Stomach (tissue), 4 donors: ENCODE results near the gene NFKB2.

Experiments
- POLR2A ChIP-seq, 4 donors: fragments of 450-650 bp; IDR thresholded peaks; one replicate each; pipeline ENCODE4 v1.6.1; 2016; ENCODE audit warnings: antibody characterized with exemption in 4 of 4, control low read depth in 2 of 4, mild to moderate bottlenecking in 1 of 4, moderate library complexity in 1 of 4
- POLR2AphosphoS5 ChIP-seq, 3 donors: sonication (generic); formaldehyde crosslinking; IDR thresholded peaks; one replicate each; pipeline ENCODE4 v1.6.1; 2016; ENCODE audit warnings: antibody characterized with exemption in 3 of 3
- TF ChIP-seq, protein P1 (sequence below), 7 experiments: fragments of 450-650 bp in 4 of 7; fragments of 200-600 bp in 3 of 7; sonication (generic) in 3 of 7; IDR thresholded peaks; one replicate each; pipeline ENCODE4 v1.5.1; 2016 to 2019; ENCODE audit warnings: antibody characterized with exemption in 7 of 7, control low read depth in 2 of 7, mild to moderate bottlenecking in 1 of 7

DNA sequence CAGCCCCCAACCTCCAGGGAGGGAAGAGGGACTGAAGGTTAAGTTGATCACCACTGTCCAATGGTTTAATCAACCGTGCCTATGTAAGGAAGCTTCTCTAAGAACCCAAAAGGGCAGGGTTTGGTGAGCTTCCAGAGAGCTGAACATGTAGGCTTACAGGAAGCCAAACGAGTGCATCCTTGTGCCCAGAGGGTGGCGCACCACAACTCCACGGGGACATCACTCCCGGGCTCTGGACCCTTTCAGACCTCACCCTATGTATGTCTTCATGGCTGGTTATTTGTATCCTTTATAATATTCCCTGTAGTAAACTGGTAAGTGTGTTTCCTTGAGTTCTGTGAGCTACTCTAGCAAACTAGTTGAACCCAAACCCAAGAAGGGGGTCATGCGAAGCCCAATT, 11.5 kb upstream of the NFKB2 start:
- TF ChIP-seq, protein P1, sequence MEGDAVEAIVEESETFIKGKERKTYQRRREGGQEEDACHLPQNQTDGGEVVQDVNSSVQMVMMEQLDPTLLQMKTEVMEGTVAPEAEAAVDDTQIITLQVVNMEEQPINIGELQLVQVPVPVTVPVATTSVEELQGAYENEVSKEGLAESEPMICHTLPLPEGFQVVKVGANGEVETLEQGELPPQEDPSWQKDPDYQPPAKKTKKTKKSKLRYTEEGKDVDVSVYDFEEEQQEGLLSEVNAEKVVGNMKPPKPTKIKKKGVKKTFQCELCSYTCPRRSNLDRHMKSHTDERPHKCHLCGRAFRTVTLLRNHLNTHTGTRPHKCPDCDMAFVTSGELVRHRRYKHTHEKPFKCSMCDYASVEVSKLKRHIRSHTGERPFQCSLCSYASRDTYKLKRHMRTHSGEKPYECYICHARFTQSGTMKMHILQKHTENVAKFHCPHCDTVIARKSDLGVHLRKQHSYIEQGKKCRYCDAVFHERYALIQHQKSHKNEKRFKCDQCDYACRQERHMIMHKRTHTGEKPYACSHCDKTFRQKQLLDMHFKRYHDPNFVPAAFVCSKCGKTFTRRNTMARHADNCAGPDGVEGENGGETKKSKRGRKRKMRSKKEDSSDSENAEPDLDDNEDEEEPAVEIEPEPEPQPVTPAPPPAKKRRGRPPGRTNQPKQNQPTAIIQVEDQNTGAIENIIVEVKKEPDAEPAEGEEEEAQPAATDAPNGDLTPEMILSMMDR (IDR thresholded peaks at IDR 0.05) = no peak
- TF ChIP-seq POLR2AphosphoS5 (IDR thresholded peaks at IDR 0.05) (no peak), POLR2A (IDR thresholded peaks at IDR 0.05) (no peak)
